SU-DHL-6 (cell line): Measurements from ENCODE around the gene SNX14.
"Not testable (repeated sequence)": the region's sequence is repeated elsewhere in the genome, so short reads cannot be mapped to it uniquely, and the experiment has no call there.

Source experiments
- H2AFZ ChIP-seq: fragments of 200-600 bp; sonication (generic); 2 replicates; pipeline ENCODE4 v1.6.1; 2014; ENCODE audit warnings: low read depth, mild to moderate bottlenecking, moderate library complexity, mixed read lengths, antibody characterized with exemption, low read length; ENCODE audit not compliant: severe bottlenecking
- H3F3A ChIP-seq: fragments of 200-600 bp; shearing (Covaris generic); 2 replicates; pipeline ENCODE4 v1.6.0; 2016; ENCODE audit warnings: antibody characterized with exemption, mild to moderate bottlenecking; ENCODE audit not compliant: insufficient read depth
- H3K27ac ChIP-seq: fragments of 200-600 bp; sonication (generic); 2 replicates; pipeline ENCODE4 v1.5.1; 2016; ENCODE audit warnings: low read depth, mild to moderate bottlenecking, low read length, moderate library complexity, mixed read lengths
- H3K27me3 ChIP-seq: fragments of 200-600 bp; sonication (generic), shearing (Covaris generic); 2 replicates; pipeline ENCODE4 v1.6.0; 2014; ENCODE audit warnings: mild to moderate bottlenecking, low read length
- H3K36me3 ChIP-seq: fragments of 200-600 bp; sonication (generic); 2 replicates; pipeline ENCODE4 v1.6.1; 2014; ENCODE audit warnings: mild to moderate bottlenecking, low read length, mixed read lengths
- H3K4me2 ChIP-seq: fragments of 300-600, 200-600 bp; shearing (Covaris generic), sonication (generic); 2 replicates; pipeline ENCODE4 v1.6.0; 2014; ENCODE audit warnings: low read length, low read depth, mild to moderate bottlenecking; ENCODE audit not compliant: poor library complexity, severe bottlenecking
- H3K4me3 ChIP-seq: fragments of 200-600 bp; sonication (generic); 2 replicates; pipeline ENCODE4 v1.5.1; 2014; ENCODE audit warnings: antibody characterized with exemption, low read length, mild to moderate bottlenecking, mixed read lengths; ENCODE audit not compliant: insufficient read depth, poor library complexity, severe bottlenecking
- H3K79me2 ChIP-seq: fragments of 200-600 bp; sonication (generic); 2 replicates; pipeline ENCODE4 v1.6.1; 2014; ENCODE audit warnings: mild to moderate bottlenecking, low read length, moderate library complexity; ENCODE audit not compliant: insufficient read depth
- H3K9ac ChIP-seq: fragments of 200-600 bp; sonication (generic); 2 replicates; pipeline ENCODE4 v1.7.0; 2014; ENCODE audit warnings: mild to moderate bottlenecking, low read length
- H3K9me2 ChIP-seq: fragments of 200-600 bp; sonication (generic); replicated peaks from 2 replicates; pipeline ENCODE4 v1.6.1; 2014; ENCODE audit warnings: low read length; ENCODE audit not compliant: insufficient read depth
- H3K9me3 ChIP-seq: fragments of 200-600 bp; sonication (generic); 2 replicates; pipeline ENCODE4 v1.6.1; 2014; ENCODE audit warnings: low read length, mixed read lengths; ENCODE audit not compliant: insufficient read depth
- H4K20me1 ChIP-seq: fragments of 200-600 bp; sonication (generic); 2 replicates; pipeline ENCODE4 v1.6.1; 2014; ENCODE audit warnings: low read depth, mild to moderate bottlenecking, antibody characterized with exemption, low read length, moderate library complexity, mixed read lengths
- EZH2phosphoT487 ChIP-seq: fragments of 200-600 bp; sonication (generic), shearing (Covaris generic); conservative IDR thresholded peaks from 2 replicates; pipeline ENCODE4 v1.6.1; 2018; ENCODE audit warnings: mild to moderate bottlenecking, antibody characterized with exemption, low read length, moderate library complexity, mixed read lengths
- TF ChIP-seq, protein P1 (sequence below): fragments of 200-600 bp; sonication (generic); IDR thresholded peaks from one replicate; pipeline ENCODE4 v1.5.1; 2017; ENCODE audit warnings: antibody characterized with exemption, mild to moderate bottlenecking, low read length, moderate library complexity; ENCODE audit not compliant: insufficient read depth, poor library complexity, severe bottlenecking

The SNX14 gene

GRCh38 chr6:85592033-85592432, 1.6 kb downstream of the SNX14 start:
- Histone ChIP-seq H3K79me2 (peaks cover 60% of the 10 kb centered on the region), H3K9me3 (no peaks in the 10 kb centered on the region), H3K9me2 (no peaks in the 10 kb centered on the region), H3K27ac (no peak overlapping the region), H2AFZ (no peak overlapping the region), H4K20me1 (no peaks in the 10 kb centered on the region), H3K4me2 (peak overlapping the region; percentile 88), H3F3A (peaks cover 32% of the 10 kb centered on the region), H3K36me3 (peaks cover 7% of the 10 kb centered on the region; the same call in 1 of the 2 replicates), H3K27me3 (no peaks in the 10 kb centered on the region), H3K4me3 (peak overlapping the region; percentile 65), H3K9ac (peak overlapping the region; percentile 9; the same call in 1 of the 2 replicates)
- no peak for TF ChIP-seq EZH2phosphoT487
- TF ChIP-seq, protein P1, sequence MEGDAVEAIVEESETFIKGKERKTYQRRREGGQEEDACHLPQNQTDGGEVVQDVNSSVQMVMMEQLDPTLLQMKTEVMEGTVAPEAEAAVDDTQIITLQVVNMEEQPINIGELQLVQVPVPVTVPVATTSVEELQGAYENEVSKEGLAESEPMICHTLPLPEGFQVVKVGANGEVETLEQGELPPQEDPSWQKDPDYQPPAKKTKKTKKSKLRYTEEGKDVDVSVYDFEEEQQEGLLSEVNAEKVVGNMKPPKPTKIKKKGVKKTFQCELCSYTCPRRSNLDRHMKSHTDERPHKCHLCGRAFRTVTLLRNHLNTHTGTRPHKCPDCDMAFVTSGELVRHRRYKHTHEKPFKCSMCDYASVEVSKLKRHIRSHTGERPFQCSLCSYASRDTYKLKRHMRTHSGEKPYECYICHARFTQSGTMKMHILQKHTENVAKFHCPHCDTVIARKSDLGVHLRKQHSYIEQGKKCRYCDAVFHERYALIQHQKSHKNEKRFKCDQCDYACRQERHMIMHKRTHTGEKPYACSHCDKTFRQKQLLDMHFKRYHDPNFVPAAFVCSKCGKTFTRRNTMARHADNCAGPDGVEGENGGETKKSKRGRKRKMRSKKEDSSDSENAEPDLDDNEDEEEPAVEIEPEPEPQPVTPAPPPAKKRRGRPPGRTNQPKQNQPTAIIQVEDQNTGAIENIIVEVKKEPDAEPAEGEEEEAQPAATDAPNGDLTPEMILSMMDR: no peak

- H3K36me3 ChIP-seq: peaks cover 7% of the 10 kb centered on the region; the same call in 1 of the 2 replicates
- H2AFZ ChIP-seq: no peak overlapping the region
- no peak overlapping the region for H3K27ac ChIP-seq
- H3K4me2 ChIP-seq: peak overlapping the region; percentile 88
- TF ChIP-seq, protein P1: no peak
- no peak for TF ChIP-seq EZH2phosphoT487
- no peaks in the 10 kb centered on the region for H3K9me2 ChIP-seq
- H4K20me1 ChIP-seq: no peaks in the 10 kb centered on the region
- peaks cover 69% of the 10 kb centered on the region for H3K79me2 ChIP-seq
- no peak overlapping the region for H3K4me3 ChIP-seq
- no peaks in the 10 kb centered on the region for H3K27me3 ChIP-seq
- H3F3A ChIP-seq: peaks cover 24% of the 10 kb centered on the region
- H3K9ac ChIP-seq: no peak overlapping the region
- H3K9me3 ChIP-seq: no peaks in the 10 kb centered on the region
Measured at GRCh38 chr6:85591207-85591606, 2.5 kb downstream of the SNX14 start.

DNA sequence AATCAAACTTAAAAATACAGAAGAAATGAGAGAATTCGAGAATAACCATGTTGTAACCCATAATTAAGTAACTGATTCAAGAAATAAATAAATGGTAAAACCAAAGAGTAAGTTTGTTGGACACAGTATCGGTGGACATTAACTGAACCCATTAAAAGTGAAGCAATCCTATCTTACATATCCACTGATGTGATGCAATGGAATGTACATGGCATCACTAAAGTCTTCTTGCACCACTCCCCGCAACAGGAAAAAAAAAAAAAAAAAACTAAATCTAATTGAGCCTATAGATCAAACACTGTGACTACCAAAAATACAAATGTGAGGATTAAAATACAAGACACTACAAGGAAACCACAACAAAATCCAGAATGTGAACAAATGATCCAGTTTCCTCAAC, 7.9 kb downstream of the SNX14 start:
- Histone ChIP-seq H3F3A (no peaks in the 10 kb centered on the region), H3K9ac (no peak overlapping the region), H3K27me3 (no peaks in the 10 kb centered on the region), H3K79me2 (peaks cover 94% of the 10 kb centered on the region), H4K20me1 (no peaks in the 10 kb centered on the region), H3K27ac (no peak overlapping the region), H3K4me3 (no peak overlapping the region), H2AFZ (no peak overlapping the region), H3K4me2 (no peak overlapping the region), H3K36me3 (peaks cover 9% of the 10 kb centered on the region), H3K9me2 (no peaks in the 10 kb centered on the region), H3K9me3 (peaks cover 5% of the 10 kb centered on the region; the same call in 1 of the 2 replicates)
- TF ChIP-seq, protein P1: no peak
- no peak for TF ChIP-seq EZH2phosphoT487

DNA sequence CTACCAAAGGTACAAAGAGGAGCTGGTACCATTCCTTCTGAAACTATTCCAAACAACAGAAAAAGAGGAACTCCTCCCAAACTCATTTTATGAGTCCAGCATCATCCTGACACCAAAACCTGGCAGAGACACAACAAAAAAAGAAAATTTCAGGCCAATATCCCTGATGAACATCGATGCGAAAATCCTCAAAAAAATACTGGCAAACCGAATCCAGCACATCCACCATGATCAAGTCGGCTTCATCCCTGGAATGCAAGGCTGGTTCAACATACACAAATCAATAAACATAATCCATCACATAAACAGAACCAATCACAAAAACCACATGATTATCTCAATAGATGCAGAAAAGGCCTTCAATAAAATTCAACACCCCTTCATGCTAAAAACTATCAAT, 10.8 kb downstream of the SNX14 start:
- not testable (repeated sequence) for H3K9me3 ChIP-seq, H3K9ac ChIP-seq, H3K36me3 ChIP-seq, H3K9me2 ChIP-seq, H3K4me2 ChIP-seq, H3K27ac ChIP-seq, H3K27me3 ChIP-seq, H3K4me3 ChIP-seq, H3F3A ChIP-seq, H4K20me1 ChIP-seq, H2AFZ ChIP-seq
- peaks cover 92% of the 10 kb centered on the region for H3K79me2 ChIP-seq
